Glomerular visceral epithelial cell (primary cell): ENCODE results near the gene GPR63.

Experiments
- DNase-seq: peaks from one replicate; pipeline ENCODE4 v3.0.0-alpha.2; 2016; ENCODE audit errors: extremely low spot score

The GPR63 gene

GRCh38 chr6:96821034-96821433, 16.2 kb downstream of the GPR63 start:
- no peak for DNase-seq

DNA sequence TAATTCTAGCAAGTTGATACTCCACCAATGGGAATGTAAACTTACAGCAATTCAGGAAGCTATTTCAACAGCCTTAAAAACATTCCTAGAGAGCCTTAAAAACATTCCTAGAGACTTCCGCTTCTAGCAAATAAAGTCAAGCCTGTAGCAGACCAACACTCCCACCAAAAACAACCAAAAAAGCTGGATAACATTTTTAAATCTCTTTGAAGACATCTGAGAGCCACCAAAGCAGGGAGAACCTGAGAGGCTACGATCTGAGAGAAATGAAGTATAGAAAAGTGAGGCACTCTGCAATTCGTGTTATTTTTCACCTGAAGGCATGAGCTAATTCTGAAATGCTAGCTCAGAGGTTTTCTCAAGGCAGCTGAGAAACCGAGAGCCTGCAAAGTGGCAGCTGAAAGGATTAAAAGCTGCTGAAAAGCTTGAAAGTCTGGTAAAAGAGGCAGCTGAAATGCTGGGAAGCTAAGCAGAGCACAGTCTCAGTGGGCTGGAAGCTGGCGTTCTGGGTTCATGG, 20.9 kb downstream of the GPR63 start:
- no peak for DNase-seq

GRCh38 chr6:96814625-96815024, 22.7 kb downstream of the GPR63 start:
- no peak for DNase-seq

- DNase-seq: no peak
Observed at GRCh38 chr6:96812077-96812703, 25.1 kb downstream of the GPR63 start.

GRCh38 chr6:96811670-96812069, 25.6 kb downstream of the GPR63 start:
- DNase-seq: no peak

- DNase-seq: no peak
Observed at GRCh38 chr6:96811136-96811535, 26.1 kb downstream of the GPR63 start.

GRCh38 chr6:96809119-96809518, 28.2 kb downstream of the GPR63 start:
- DNase-seq: no peak

GRCh38 chr6:96803106-96803481, 34.2 kb downstream of the GPR63 start:
- no peak for DNase-seq

DNA sequence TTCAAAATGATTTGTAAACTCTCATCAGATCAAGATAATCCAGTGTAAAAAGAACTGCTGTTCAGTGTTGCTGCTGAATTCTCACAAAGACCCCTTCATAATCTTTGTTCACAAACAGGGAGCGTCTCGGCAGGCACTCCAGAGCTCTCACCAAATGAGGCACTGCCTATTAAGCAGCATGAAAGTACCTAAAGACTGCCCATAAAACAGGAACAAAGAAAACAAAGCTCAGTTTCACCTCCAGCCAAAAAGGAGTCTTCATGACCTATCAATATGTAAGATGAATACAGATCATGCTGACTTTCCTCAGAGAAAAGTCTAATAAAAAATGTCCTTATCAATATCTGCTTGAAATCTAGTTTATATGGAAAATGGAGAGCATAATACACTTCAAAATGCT, 41.8 kb downstream of the GPR63 start:
- DNase-seq: no peak

- no peak for DNase-seq
Observed at GRCh38 chr6:96794980-96795379, 42.3 kb downstream of the GPR63 start.

- no peak for DNase-seq
Observed at GRCh38 chr6:96792561-96793190, 44.6 kb downstream of the GPR63 start.

- no peak for DNase-seq
Observed at GRCh38 chr6:96789871-96790270, 47.4 kb downstream of the GPR63 start.

- DNase-seq: no peak
Observed at GRCh38 chr6:96787846-96788580, 49.3 kb downstream of the GPR63 start.

DNA sequence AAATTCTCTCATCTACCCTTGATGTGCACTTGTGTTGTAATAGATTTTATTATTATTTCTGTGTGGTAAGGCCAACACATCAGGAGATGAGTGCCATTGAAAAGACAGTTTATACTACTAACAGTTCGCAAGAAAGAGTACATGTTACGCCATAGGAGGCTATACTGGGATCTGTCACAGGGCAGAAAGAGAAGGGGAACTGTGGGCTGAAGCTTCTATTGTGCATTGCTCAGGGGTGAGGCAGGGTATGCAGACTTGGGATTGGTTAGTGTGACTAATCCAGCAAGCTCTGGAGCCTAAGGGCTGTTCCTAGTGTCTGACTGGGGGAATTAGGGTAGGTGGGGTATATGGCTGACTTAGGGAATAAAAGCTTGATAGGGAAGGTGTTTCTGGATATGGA, 50.9 kb downstream of the GPR63 start:
- DNase-seq: no peak

DNA sequence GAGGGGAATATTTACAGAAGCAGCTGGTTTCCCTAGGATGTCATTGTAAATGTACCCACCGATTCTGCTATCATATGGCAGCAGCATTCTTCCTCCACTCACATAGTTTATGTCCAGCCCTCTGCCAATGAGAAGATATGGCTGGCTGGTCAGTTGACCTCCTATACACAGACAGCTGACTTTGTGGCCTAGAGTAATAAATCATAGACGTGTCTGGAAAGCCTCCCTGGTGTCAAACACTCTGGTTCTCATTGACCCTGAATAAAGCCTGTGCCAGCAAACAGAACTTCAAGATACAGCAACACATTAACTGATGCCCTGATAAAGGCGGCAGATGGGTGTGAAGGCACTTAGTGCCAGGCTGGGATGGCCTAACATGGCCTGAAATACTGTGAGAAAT, 52.6 kb downstream of the GPR63 start:
- peak; percentile 14 for DNase-seq

DNA sequence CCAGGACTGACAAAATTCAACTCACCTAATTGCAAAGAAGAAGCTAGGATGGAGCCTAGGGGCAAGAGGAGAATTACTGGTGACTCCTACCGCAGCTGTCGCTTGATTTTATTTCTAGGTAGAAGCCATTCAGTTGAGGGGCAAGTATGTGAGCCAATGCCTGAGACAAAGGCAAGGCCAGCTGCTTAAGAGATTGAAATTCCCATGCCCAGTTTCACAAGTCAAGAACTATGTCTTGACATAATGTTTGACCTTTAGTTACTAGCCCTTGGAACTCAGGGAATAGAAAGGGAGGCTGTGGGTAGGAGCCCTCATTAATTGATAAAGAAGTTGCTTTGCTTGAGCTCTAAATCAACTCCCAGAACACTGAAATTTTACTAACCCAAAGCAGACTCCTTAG, 54.0 kb downstream of the GPR63 start:
- DNase-seq: no peak

DNA sequence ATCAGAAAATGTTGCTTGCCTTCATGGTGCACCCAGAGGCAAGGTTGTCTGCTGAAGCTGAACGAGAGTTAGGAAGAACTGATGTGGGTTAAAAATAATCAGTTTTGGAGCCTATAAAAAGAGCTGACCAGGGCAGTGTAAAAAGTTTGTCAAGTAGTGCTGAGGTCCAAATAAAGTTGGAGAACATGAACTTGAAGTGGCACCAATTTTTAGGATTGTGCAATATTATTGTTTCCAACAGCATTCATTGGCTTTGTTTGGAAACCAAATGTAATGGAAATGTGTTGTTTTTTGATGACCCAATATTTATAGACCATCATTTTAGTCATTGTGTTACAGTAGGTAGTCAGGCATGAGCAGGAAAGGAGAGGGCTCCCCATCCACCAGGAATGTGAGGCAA, 55.7 kb downstream of the GPR63 start:
- DNase-seq: no peak

DNA sequence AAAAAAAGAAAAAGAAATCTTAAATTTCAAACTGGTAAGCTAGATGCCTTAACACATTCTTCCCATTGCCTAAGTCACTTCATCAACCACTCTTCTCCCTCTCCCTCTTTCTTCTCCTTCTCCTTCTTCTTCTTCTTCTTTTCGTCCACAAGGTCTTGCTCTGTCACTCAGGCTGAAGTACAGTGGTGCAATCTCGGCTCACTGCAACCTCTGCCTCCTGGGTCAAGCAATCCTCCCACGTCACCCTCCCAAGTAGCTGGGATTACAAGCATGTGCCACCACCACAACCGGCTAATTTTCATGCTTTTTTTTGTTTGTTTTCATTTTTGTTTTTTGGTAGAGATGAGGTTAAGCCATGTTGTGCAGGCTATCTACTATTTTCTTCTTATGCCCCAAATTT, 60.2 kb downstream of the GPR63 start:
- no peak for DNase-seq

DNA sequence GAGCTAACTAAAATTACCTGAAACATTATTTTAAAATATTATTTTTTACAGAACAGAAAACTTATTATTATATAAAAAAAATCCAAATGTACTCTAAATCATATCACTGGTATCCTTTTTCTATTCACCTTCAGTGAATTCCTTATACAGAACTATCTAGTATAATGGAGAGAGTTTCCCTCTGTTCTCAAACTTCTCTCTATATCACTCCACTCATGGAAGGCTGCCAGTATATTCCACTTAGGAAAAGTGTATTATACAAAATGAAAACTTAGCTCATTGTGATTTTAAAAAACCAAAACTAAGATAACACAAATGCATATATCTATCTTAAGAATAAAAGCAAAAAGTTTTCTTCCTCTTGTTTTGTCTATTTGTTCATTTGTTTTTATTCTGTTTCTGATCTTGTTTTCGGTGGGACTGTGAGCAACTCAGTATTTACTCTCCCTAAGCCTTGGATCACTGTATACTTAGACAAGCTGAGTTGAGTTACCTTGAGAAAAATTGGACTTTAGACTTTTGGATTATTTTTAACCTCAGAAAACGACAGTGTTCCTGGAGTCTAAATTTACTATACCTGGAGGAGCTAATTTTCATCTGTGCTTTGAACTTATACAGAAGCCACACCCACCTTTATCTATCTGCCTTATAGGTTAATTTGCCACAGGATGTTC, 61.4 kb downstream of the GPR63 start:
- no peak for DNase-seq

DNA sequence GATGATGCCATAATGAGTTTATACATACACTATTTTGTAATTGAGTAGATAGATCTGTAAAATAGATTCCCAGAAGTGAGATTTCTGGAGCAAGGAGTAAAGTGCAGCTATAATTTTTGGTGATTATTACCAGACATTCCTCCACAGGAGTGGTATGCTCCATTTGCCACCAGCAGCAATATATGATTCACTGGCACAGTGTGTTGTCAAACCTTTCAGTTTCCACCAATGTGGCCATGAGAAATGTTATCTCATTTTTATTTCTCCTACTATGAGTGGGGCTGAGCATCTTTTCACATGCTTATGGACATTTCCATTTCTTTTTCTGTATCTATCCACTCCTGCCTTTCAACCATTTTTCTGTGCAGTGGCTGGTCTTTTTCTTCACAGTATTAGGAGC, 70.5 kb downstream of the GPR63 start:
- no peak for DNase-seq

GRCh38 chr6:96762599-96762998, 74.7 kb downstream of the GPR63 start:
- DNase-seq: no peak

- no peak for DNase-seq
Observed at GRCh38 chr6:96761794-96762193, 75.5 kb downstream of the GPR63 start.
